HG03045 (cell line): ENCODE data around the gene PIAS1.
"Not testable (repeated sequence)": the region's sequence is repeated elsewhere in the genome, so short reads cannot be mapped to it uniquely, and the experiment has no call there.

Experiments used
- ATAC-seq: cut with Tn5 transposase; IDR thresholded peaks from one replicate; pipeline ENCODE4 v1.9.1; 2021; ENCODE audit warnings: mild to moderate bottlenecking, moderate library complexity; ENCODE audit not compliant: unreplicated experiment

PIAS1 gene

GRCh38 chr15:68113751-68114150, 59.6 kb downstream of the PIAS1 start:
- ATAC-seq, result no peak

GRCh38 chr15:68114356-68114755, 60.2 kb downstream of the PIAS1 start:
- no peak for ATAC-seq

DNA sequence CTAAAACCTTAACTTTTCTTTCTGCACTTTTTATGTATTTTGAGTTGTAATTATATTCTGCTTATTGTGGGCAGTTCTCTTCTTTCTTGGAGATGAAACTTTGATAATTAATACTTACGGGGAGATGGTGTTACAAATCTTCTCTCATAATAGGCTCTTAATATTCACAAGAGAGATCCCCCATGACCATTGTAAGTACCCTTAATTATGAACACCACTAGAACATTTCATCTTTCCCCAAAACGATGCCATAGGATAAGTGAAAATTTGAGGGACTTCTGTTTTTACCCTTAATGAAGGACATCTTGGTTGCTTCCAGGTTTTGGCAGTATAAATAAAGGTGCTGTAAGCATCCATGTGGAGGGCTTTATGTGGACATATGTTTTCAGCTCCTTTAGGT, 60.7 kb downstream of the PIAS1 start:
- ATAC-seq, result no peak

DNA sequence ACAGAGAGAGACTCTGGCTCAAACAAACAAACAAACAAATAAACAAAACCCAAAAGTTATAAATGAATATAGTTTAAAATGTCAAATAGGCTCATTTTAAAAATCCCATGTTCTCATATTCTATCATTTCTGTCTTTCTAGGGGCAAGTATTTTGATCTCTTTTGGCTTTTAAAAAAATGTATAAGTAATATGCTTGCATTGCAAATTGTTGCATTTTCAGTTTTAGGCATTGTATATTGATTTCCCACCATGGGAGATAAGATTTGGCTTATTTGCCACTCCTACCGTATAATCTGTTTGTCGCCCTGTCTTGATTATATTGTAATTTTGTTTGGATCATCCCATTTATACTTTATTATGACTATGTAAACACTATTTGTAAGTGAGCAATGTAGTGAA, 70.6 kb downstream of the PIAS1 start:
- ATAC-seq, result no peak

DNA sequence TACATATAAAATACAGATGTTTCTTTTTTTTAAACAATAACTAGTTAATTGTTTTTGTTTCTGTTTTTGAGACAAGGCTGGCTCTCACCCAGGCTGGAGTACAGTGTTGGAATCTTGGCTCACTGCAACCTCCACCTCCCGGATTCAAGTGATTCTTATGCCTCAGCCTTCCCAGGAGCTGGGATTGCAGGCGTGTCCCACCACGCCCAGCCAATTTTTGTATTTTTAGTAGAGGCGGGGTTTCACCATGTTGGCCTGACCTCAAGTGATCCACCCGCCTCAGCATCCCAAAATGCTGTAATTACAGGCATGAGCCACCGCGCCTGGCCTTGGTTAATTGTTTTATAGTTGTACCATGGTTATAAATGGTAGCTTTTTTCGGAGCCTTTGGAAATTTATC, 72.3 kb downstream of the PIAS1 start:
- no peak for ATAC-seq

- no peak for ATAC-seq
Measured at GRCh38 chr15:68129072-68129471, 75.0 kb downstream of the PIAS1 start.

DNA sequence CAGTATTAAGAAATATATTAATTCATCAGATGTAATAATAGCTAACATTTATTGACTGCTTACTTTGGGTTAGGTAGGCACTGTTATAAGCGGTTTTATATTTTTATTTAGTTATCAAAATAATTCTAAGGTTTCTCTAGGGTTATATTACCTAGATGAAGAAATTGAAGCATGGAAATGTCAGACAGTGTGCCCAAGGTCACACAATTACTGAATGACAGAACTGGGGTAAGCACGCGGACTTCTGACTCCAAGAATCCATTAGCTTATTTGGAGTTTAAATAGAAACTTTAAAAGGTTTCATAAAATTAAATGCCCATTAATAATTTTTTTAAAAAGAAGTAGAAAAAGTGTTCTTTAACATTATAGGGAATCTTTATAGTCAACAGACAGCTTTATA, 76.7 kb downstream of the PIAS1 start:
- ATAC-seq, result no peak

GRCh38 chr15:68137096-68137495, 83.0 kb downstream of the PIAS1 start:
- no peak for ATAC-seq

- ATAC-seq, result no peak
Measured at GRCh38 chr15:68143129-68143528, 89.0 kb downstream of the PIAS1 start.

- no peak for ATAC-seq
Measured at GRCh38 chr15:68143785-68144184, 89.7 kb downstream of the PIAS1 start.

DNA sequence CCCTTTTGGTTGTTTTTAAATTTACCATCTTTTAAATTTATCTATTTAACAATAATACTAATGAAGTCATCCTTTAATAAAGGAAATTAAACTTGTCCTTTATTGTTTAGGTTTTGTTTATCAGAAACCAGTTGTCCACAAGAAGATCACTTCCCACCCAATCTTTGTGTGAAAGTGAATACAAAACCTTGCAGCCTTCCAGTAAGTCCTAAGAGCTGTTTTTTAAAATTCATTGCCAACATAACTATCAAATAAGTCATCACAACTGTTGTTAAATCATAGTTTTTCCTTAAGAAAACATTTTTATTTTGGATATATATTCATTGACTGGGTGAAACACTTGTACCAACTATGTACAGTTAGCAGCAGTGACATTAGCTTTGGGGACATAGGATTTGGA, 91.6 kb downstream of the PIAS1 start:
- ATAC-seq, result no peak

- no peak for ATAC-seq
Measured at GRCh38 chr15:68148039-68148438, 93.9 kb downstream of the PIAS1 start.

- ATAC-seq, result no peak
Measured at GRCh38 chr15:68149059-68149458, 94.9 kb downstream of the PIAS1 start.

DNA sequence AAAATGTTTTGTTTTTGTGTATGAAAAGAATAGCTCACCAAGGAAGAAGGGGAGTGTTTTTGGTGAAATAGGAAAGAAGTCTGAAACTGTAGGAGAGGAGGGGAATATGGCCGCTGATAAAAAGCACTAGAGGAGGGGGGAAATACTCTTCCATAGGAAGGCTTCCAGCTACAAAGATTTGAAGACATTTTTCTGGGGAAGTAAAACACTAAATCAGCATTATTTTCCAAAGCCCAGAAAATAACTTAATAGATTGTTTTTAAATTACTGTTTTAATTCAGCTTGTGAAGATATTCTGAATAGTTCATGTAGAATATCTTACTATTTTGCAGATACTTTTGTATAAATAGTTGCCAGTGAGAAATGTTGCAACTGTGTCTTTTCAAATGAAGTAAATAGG, 96.1 kb downstream of the PIAS1 start:
- ATAC-seq, result no peak

DNA sequence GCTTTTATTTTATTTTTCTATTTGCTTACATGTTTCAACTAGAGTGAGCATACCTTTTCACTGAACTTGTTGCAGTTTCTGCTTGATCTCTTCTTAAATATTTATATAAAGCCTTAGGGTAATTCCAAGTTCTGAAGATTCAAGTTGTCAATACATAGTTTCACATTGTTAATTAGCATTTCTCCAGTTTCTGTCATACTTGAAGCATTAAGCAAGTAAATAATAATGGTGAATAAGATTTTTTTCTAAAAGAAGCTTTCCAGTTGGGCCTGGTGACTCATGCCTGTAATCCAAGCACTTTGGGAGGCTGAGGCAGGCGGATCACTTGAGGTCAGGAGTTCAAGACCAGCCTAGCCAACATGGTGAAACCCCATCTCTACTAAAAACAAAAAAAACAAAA, 97.2 kb downstream of the PIAS1 start:
- no peak for ATAC-seq

DNA sequence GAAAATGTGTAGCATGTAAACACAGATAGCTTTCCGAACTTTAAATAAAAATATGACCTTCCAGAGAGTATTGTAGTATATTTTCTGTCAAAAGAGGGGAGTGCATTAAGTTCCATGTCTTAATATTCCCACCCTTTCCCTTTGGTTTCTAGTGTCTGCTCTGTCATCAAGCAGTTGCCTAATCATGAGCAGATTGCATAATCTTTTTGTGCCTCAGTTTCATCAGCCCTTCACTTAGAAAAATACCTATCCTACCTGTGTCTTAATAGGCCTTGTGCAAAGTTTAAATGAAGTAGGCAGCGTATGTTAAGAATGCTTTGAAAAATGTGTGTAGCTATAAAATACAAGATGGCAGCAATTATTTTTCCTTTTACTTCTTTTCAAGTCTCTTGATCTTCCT, 98.2 kb downstream of the PIAS1 start:
- no peak for ATAC-seq

DNA sequence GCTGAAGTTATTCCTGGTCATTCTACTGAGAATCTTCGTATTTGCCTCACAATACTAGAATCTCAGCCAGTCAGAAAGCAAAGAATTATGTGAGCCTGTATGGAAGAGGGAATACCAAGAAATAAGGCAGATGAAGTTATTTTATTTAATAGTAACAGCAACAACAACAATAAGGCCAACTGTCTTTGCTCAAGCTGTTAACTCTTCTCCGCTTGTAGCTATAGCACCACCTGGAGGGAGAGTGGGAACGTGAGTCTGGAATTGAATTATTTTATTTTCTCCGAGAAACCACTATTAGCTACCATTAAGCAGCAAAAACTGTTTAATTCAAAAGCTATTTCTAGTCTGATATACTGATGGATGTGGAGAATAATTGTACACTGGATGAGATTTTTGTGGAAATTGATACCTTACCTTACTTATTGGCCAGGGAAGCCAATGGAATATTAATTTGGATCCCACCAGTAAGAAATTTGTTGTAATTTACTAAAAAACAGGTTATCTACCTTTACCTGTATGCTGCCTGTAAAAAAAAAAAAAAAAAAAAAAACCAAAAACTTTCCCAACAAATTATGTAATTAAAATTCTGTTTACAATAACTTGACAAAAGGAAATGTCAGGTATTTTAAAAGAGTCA, 100.9 kb downstream of the PIAS1 start:
- no peak for ATAC-seq

DNA sequence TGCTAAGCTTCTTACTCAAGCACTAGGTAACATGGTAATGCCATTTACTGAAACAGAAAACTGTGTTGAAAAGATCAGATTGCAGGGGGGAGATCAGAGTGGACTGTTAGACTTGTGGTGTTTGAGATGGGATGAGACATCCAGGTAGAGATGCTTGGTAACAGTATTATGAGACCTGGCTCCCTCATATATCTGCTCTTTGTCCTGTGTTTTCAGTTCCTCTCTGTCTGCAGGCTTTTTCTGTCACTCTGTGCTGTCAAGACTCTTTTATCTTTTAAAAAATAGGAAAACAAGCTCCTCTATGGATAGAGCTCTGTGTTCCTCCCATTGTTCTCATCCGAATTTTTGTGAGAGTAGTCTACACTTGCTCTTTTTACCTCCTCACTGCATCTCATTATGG, 103.0 kb downstream of the PIAS1 start:
- no peak for ATAC-seq

DNA sequence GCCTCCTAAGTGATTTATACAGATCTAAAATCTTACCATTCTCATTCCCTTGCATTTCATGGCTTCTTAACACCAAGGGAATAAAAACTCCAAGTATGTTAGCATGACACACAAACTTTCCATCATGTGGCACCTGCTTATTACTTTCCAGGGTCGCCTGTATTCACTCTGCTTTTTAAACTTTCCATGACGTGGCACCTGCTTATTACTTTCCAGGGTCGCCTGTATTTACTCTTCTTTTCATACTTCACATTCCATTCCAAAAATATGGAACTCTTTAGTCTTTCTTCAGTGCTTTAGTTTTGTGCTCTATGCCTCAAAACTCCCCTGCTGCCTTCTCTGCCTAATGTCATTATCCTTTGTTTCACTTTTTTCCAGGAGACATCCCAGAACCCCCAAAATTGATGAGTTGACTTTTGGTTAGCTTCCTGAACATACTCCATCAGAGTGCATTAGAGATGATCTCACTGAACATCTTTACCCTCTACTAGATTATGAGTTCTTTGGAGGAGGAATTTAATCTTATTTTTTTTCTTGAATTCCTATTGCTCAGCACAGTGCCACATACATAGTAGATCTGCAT, 104.0 kb downstream of the PIAS1 start:
- no peak for ATAC-seq

GRCh38 chr15:68163191-68163590, 109.1 kb downstream of the PIAS1 start:
- ATAC-seq, result no peak

GRCh38 chr15:68166847-68167246, 112.7 kb downstream of the PIAS1 start:
- no peak for ATAC-seq

- ATAC-seq, result not testable (repeated sequence)
Measured at GRCh38 chr15:68172037-68172436, 117.9 kb downstream of the PIAS1 start.

- ATAC-seq, result no peak
Measured at GRCh38 chr15:68173119-68173518, 119.0 kb downstream of the PIAS1 start.
